ENCODE results near the gene FAM89B. TPM values are rescaled to one million over a fixed set of nuclear protein-coding genes. Genes with fewer than 3 reads are reported as not detected.

Gene FAM89B
- polyA plus RNA-seq, 3 donors: 51.3 to 139 (median 70.8) TPM

DNA sequence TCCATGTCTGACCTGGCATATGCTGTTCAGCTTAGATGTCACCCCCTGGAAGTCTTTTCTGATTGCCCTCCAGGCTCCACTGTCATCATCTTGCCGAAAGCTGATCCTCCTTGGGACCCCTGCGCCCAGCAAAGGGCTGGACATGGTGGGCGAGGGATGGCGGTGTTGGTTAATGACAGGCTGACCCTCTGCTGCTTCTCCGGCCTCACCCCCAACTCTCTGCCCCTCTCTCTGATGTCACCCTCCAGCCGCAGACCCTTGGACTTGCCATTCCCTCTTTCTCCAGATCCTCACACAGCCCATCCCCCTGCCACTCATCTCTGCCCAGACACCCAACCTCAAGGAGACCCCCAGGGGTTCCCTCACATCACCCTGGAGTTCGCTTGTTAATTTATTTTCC, 5.8 kb downstream of the FAM89B start:
- Histone ChIP-seq H3K27me3 (ENCODE audit: control insufficient read depth in 2 of 2, insufficient read depth in 2 of 2, low read length in 2 of 2) (no peaks in the 10 kb centered on the region), H3K9ac (ENCODE audit: insufficient read depth, low read length, poor library complexity, severe bottlenecking) (peak overlapping the region; percentile 80), H3K4me2 (replicated peaks; ENCODE audit: extremely low read depth, low read length, poor library complexity, severe bottlenecking) (peak overlapping the region; percentile 97), H3K79me2 (ENCODE audit: insufficient read depth, low read length) (peaks cover 93% of the 10 kb centered on the region), H3K27ac (ENCODE audit: low read depth in 1 of 2, low read length in 2 of 2) (peak overlapping the region; percentile 82 to 93), H4K20me1 (ENCODE audit: insufficient read depth, low read length) (peaks cover 87% of the 10 kb centered on the region), H3K4me1 (ENCODE audit: control insufficient read depth in 1 of 2, insufficient read depth in 2 of 2, low read length in 2 of 2) (peaks cover 45 to 63% of the 10 kb centered on the region in 2 donors), H3K36me3 (replicated peaks in 1 of 2; ENCODE audit: control insufficient read depth in 1 of 2, insufficient read depth in 2 of 2, low read length in 2 of 2) (peaks cover 51 to 52% of the 10 kb centered on the region in 2 donors), H3K9me3 (replicated peaks in 1 of 2; ENCODE audit: control insufficient read depth in 1 of 2, insufficient read depth in 1 of 2, low read length in 2 of 2) (no peaks in the 10 kb centered on the region), H3K4me3 (replicated peaks in 1 of 3; ENCODE audit: low read depth in 2 of 3, low read length in 3 of 3) (peak overlapping the region; percentile 48 to 100 (median 98)), H2AFZ (ENCODE audit: insufficient read depth, low read depth, low read length, poor library complexity, severe bottlenecking) (no peak overlapping the region)
- Mint-ChIP-seq H3K27me3 (ENCODE audit: low read depth in 3 of 3) (peaks cover 0 to 2% (median 0%) of the 10 kb centered on the region in 3 donors), H3K4me3 (peak overlapping the region; percentile 90 to 95), H3K36me3 (peaks cover 45 to 61% of the 10 kb centered on the region in 2 donors), H3K9me3 (peaks cover 0 to 2% (median 0%) of the 10 kb centered on the region in 7 donors), H3K27ac (peak overlapping the region; percentile 93 to 96 (median 94)), H3K4me1 (peaks cover 52% of the 10 kb centered on the region)
- intact Hi-C loops (cut with micrococcal nuclease): loop anchor here (5.0 to 10.0 kb wide), 2 partner anchors 34 to 553 kb away; partner anchors contain the start of genes MAP3K11 (in 1 of the 2) and SNX15 (in 1 of the 2)
- 90% methylated on average over 6 of the region's 7 CpGs for WGBS (ENCODE audit: insufficient coverage)
- DNase-seq: no peak
- TF ChIP-seq, protein P1, sequence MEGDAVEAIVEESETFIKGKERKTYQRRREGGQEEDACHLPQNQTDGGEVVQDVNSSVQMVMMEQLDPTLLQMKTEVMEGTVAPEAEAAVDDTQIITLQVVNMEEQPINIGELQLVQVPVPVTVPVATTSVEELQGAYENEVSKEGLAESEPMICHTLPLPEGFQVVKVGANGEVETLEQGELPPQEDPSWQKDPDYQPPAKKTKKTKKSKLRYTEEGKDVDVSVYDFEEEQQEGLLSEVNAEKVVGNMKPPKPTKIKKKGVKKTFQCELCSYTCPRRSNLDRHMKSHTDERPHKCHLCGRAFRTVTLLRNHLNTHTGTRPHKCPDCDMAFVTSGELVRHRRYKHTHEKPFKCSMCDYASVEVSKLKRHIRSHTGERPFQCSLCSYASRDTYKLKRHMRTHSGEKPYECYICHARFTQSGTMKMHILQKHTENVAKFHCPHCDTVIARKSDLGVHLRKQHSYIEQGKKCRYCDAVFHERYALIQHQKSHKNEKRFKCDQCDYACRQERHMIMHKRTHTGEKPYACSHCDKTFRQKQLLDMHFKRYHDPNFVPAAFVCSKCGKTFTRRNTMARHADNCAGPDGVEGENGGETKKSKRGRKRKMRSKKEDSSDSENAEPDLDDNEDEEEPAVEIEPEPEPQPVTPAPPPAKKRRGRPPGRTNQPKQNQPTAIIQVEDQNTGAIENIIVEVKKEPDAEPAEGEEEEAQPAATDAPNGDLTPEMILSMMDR (IDR thresholded peaks at IDR 0.05): no peak

DNA sequence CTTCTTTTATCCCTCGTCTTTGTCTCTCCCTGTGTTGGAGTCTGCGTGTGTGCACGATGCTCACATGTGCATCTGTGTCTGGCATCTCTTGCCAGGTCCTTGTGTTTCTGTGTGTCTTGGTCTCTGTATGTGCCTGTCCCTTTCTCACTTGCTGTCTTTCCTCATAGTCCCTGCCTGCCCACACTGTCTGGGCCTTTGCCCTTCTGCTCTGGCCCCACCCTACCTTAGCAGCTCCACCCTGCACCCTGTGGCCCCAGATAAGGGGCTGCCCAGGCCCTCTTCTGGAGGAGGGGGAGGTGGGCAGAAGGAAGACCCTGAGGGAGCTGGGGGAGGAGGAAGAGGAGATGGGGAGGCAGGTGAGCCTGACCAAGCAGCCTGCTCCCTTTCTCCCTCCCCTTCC, 6.3 kb downstream of the FAM89B start:
- Histone ChIP-seq H4K20me1 (ENCODE audit: insufficient read depth, low read length) (peaks cover 87% of the 10 kb centered on the region), H2AFZ (ENCODE audit: insufficient read depth, low read depth, low read length, poor library complexity, severe bottlenecking) (no peak overlapping the region), H3K79me2 (ENCODE audit: insufficient read depth, low read length) (peaks cover 93% of the 10 kb centered on the region), H3K36me3 (replicated peaks in 1 of 2; ENCODE audit: control insufficient read depth in 1 of 2, insufficient read depth in 2 of 2, low read length in 2 of 2) (peaks cover 56 to 57% of the 10 kb centered on the region in 2 donors), H3K9ac (ENCODE audit: insufficient read depth, low read length, poor library complexity, severe bottlenecking) (peak overlapping the region; percentile 80), H3K27ac (ENCODE audit: low read depth in 1 of 2, low read length in 2 of 2) (peak overlapping the region; percentile 82 to 93), H3K4me3 (replicated peaks in 1 of 3; ENCODE audit: low read depth in 2 of 3, low read length in 3 of 3) (peak overlapping the region in 2 of 3 experiments; percentile 98 to 100), H3K9me3 (replicated peaks in 1 of 2; ENCODE audit: control insufficient read depth in 1 of 2, insufficient read depth in 1 of 2, low read length in 2 of 2) (no peaks in the 10 kb centered on the region), H3K4me1 (ENCODE audit: control insufficient read depth in 1 of 2, insufficient read depth in 2 of 2, low read length in 2 of 2) (peaks cover 40 to 63% of the 10 kb centered on the region in 2 donors), H3K27me3 (ENCODE audit: control insufficient read depth in 2 of 2, insufficient read depth in 2 of 2, low read length in 2 of 2) (no peaks in the 10 kb centered on the region), H3K4me2 (replicated peaks; ENCODE audit: extremely low read depth, low read length, poor library complexity, severe bottlenecking) (peak overlapping the region; percentile 97)
- no peak for DNase-seq
- Mint-ChIP-seq H3K27me3 (ENCODE audit: low read depth in 3 of 3) (peaks cover 0 to 2% (median 0%) of the 10 kb centered on the region in 3 donors), H3K9me3 (peaks cover 0 to 2% (median 0%) of the 10 kb centered on the region in 7 donors), H3K27ac (peak overlapping the region; percentile 93 to 96 (median 94)), H3K36me3 (peaks cover 49 to 63% of the 10 kb centered on the region in 2 donors), H3K4me1 (peaks cover 50% of the 10 kb centered on the region), H3K4me3 (peak overlapping the region; percentile 90 to 95)
- intact Hi-C loops (cut with micrococcal nuclease): loop anchor here (5.0 to 10.0 kb wide), 2 partner anchors 34 to 554 kb away; partner anchors contain the start of genes MAP3K11 (in 1 of the 2) and SNX15 (in 1 of the 2)
- TF ChIP-seq, protein P1 (IDR thresholded peaks at IDR 0.05): no peak
- WGBS (ENCODE audit: insufficient coverage): no CpG with 5 or more reads among the region's 3 CpGs
